ENCODE data around the gene KRTDAP.

The KRTDAP gene

GRCh38 chr19:35531291-35531690 is 41.0 kb upstream of the KRTDAP start:
- Histone ChIP-seq H3K27me3 (ENCODE audit: insufficient read depth, poor library complexity, severe bottlenecking) (peaks cover 19% of the 10 kb centered on the region), H3K4me3 (replicated peaks; ENCODE audit: insufficient read depth, low read length) (no peak overlapping the region), H3K27ac (replicated peaks) (no peak overlapping the region)
- DNase-seq (ENCODE audit: low read depth in 1 of 2, low spot score in 1 of 2): no peak
- TF ChIP-seq POLR2AphosphoS5 (IDR thresholded peaks at IDR 0.05; ENCODE audit: low read depth) (no peak), CTCF (IDR thresholded peaks at IDR 0.05; ENCODE audit: insufficient read depth, low read length) (no peak), REST (IDR thresholded peaks at IDR 0.05; ENCODE audit: insufficient replicate concordance, low read depth) (no peak), SPI1 (IDR thresholded peaks at IDR 0.05; ENCODE audit: borderline replicate concordance, low read depth) (no peak), GABPA (IDR thresholded peaks at IDR 0.05; ENCODE audit: low read depth) (no peak)

GRCh38 chr19:35529241-35530218 is 39.3 kb upstream of the KRTDAP start:
- Histone ChIP-seq H3K27ac (replicated peaks) (no peak overlapping the region), H3K4me3 (replicated peaks; ENCODE audit: insufficient read depth, low read length) (no peak overlapping the region), H3K27me3 (ENCODE audit: insufficient read depth, poor library complexity, severe bottlenecking) (peaks cover 19% of the 10 kb centered on the region)
- DNase-seq (ENCODE audit: low read depth in 1 of 2, low spot score in 1 of 2): no peak
- TF ChIP-seq GABPA (IDR thresholded peaks at IDR 0.05; ENCODE audit: low read depth): no peak
- TF ChIP-seq SPI1 (IDR thresholded peaks at IDR 0.05; ENCODE audit: borderline replicate concordance, low read depth): no peak
- TF ChIP-seq POLR2AphosphoS5 (IDR thresholded peaks at IDR 0.05; ENCODE audit: low read depth): no peak
- TF ChIP-seq REST (IDR thresholded peaks at IDR 0.05; ENCODE audit: insufficient replicate concordance, low read depth): no peak
- no peak for TF ChIP-seq CTCF (IDR thresholded peaks at IDR 0.05; ENCODE audit: insufficient read depth, low read length)

GRCh38 chr19:35528218-35529038 is 38.2 kb upstream of the KRTDAP start, which contains the start of gene SBSN:
Gene SBSN (minus strand): TSS chr19:35528311. CDS start chr19:35528281, 30 bp downstream.
- TF ChIP-seq SPI1 (IDR thresholded peaks at IDR 0.05; ENCODE audit: borderline replicate concordance, low read depth) (no peak), REST (IDR thresholded peaks at IDR 0.05; ENCODE audit: insufficient replicate concordance, low read depth) (no peak), GABPA (IDR thresholded peaks at IDR 0.05; ENCODE audit: low read depth) (no peak), POLR2AphosphoS5 (IDR thresholded peaks at IDR 0.05; ENCODE audit: low read depth) (no peak), CTCF (IDR thresholded peaks at IDR 0.05; ENCODE audit: insufficient read depth, low read length) (no peak)

More at GRCh38 chr19:35528218-35529038, 38.2 kb upstream of the KRTDAP start, which contains the start of gene SBSN:
- Histone ChIP-seq H3K4me3 (replicated peaks; ENCODE audit: insufficient read depth, low read length) (no peak within 1 kb of the TSS), H3K27me3 (ENCODE audit: insufficient read depth, poor library complexity, severe bottlenecking) (peaks cover 10% of the 10 kb centered on the region), H3K27ac (replicated peaks) (no peak within 1 kb of the TSS)
- DNase-seq (ENCODE audit: low read depth in 1 of 2, low spot score in 1 of 2): no peak
